Measurements from ENCODE around the gene CARS1. TPM values are rescaled to one million over a fixed set of nuclear protein-coding genes. Genes with fewer than 3 reads are reported as not detected.

The CARS1 gene
- total RNA-seq, 1 experiment from 2014 or later = 18.8 TPM

DNA sequence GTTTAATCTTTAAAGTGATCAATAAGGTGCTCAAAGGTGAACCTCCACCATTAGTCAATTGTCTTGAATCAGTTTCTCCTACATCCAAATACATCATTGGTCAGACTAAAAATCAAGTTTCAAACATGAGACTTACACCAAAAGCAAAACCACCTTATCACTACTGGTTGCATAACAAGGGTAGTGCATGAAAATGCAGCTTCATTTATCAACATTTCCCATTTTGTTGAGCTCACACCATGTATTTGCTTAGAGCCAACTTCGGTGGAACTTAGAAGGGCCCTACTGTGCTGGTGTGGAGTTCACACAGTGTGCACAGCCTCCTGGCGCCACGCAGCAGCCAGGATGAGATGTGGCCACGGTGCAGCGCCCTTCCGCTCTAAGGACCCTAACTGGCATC is 104.9 kb downstream of the CARS1 start:
- no peak for DNase-seq (ENCODE audit: low read depth)
- in situ Hi-C loops (cut with HindIII; ENCODE audit: low pct_unique_long_range_greater_than_20kb, low sequenced_read_pairs) = no loop called here

DNA sequence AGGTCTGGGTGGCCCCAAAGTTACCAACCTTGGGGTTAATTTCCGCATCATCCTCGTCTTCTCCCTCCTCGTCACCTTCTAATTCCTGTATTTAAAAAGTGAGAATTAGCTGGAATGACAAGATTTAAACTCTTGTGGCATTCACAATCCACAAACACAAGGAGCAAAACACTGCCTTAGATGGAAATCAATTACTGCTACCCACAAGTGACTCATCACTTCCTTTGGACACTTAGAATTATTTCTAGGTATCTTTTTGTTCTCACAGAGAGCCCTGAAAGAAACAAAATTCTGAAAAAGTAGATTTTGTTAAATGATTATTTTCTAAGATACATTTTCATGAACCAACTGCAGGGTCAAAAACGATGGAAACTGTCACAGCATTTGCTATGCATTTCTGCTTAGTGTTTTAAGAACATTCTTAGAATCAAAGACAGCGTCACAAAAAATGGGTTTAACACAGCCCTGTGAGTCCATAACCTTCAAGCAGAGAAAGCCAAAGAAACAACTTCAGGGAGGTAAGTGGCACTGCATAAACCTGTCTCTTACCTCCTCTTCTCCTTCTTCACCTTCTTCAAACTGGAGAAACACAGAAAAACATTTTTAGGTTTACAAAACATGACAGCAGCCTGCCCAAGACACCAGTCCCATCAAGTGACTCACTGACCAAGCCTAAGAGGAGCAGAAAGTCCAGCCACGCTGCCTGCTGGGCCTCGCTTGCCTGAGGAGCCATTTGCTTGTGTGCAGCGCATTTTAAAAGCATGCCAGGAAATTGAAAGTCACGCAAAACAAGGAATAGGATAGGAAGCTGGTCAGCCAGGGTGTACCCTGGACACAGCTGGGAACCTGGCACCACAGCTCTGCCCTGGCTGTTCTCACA is 105.8 kb downstream of the CARS1 start:
- in situ Hi-C loops (cut with HindIII; ENCODE audit: low pct_unique_long_range_greater_than_20kb, low sequenced_read_pairs) = no loop called here
- no peak for DNase-seq (ENCODE audit: low read depth)

Other genes starting within 250 kb of the CARS1 start
- gene CDKN1C, start 171.6 kb downstream of the CARS1 start, total RNA-seq (2014; rRNA removed; shearing (Covaris generic); ENCODE audit: low replicate concordance) = 12.8 and 15.8 TPM in 2 replicates
- gene PHLDA2, start 128.0 kb downstream of the CARS1 start, total RNA-seq (2014; rRNA removed; shearing (Covaris generic); ENCODE audit: low replicate concordance) = 21.8 and 27.2 TPM in 2 replicates
- gene NAP1L4, start 65.1 kb downstream of the CARS1 start, total RNA-seq (2014; rRNA removed; shearing (Covaris generic); ENCODE audit: low replicate concordance) = 193 and 202 TPM in 2 replicates
- gene OSBPL5, start 107.9 kb upstream of the CARS1 start, total RNA-seq (2014; rRNA removed; shearing (Covaris generic); ENCODE audit: low replicate concordance) = 11.2 and 12.2 TPM in 2 replicates
- not detected in 2 replicates for gene MRGPRG, start 161.4 kb upstream of the CARS1 start, total RNA-seq (2014; rRNA removed; shearing (Covaris generic); ENCODE audit: low replicate concordance)
- not detected in 2 replicates for gene MRGPRE, start 175.0 kb upstream of the CARS1 start, total RNA-seq (2014; rRNA removed; shearing (Covaris generic); ENCODE audit: low replicate concordance)

All from Caki2 (cell line).